NT2/D1 (cell line): ENCODE data around the gene LRRC8C.

ENCODE experiments used
- YY1 ChIP-seq: IDR thresholded peaks from 2 replicates; pipeline ENCODE4 v1.6.1; 2011; ENCODE audit not compliant: insufficient read length, insufficient read depth
- ZNF274 ChIP-seq: IDR thresholded peaks from 2 replicates; pipeline ENCODE4 v1.6.1; 2011; ENCODE audit warnings: mild to moderate bottlenecking, low read depth, low read length

GRCh38 chr1:89682611-89683010 is 49.7 kb downstream of the LRRC8C start:
- no peak for TF ChIP-seq ZNF274
- TF ChIP-seq YY1: no peak
